Measurements from ENCODE around the gene MIOX.

DNA sequence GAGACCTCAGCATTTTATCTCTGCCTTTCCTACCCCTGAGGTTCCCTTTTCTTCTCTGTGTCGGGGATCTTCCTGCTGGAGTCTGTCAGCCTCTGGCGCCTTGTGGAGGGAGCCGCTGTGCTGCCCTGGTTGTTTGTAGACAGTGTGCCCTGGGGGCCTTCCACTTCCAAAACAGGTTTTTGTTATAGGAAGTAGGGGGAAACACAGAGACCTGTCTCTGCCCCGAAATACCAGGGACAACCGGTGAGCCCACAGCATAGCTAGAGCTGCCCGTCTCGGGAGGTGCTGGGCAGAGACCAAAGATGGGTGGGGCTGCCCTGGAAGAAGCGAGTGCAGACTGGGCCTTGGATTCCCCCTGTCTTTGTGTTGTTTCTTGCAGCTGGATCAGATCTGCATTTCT is 29.4 kb downstream of the MIOX start:
- TF ChIP-seq, protein P1, sequence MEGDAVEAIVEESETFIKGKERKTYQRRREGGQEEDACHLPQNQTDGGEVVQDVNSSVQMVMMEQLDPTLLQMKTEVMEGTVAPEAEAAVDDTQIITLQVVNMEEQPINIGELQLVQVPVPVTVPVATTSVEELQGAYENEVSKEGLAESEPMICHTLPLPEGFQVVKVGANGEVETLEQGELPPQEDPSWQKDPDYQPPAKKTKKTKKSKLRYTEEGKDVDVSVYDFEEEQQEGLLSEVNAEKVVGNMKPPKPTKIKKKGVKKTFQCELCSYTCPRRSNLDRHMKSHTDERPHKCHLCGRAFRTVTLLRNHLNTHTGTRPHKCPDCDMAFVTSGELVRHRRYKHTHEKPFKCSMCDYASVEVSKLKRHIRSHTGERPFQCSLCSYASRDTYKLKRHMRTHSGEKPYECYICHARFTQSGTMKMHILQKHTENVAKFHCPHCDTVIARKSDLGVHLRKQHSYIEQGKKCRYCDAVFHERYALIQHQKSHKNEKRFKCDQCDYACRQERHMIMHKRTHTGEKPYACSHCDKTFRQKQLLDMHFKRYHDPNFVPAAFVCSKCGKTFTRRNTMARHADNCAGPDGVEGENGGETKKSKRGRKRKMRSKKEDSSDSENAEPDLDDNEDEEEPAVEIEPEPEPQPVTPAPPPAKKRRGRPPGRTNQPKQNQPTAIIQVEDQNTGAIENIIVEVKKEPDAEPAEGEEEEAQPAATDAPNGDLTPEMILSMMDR (IDR thresholded peaks at IDR 0.05) = no peak
- TF ChIP-seq POLR2A (IDR thresholded peaks at IDR 0.05) (no peak), POLR2AphosphoS5 (IDR thresholded peaks at IDR 0.05) (no peak)
